ENCODE measurements around the gene DNA2. TPM values are rescaled to one million over a fixed set of nuclear protein-coding genes. Genes with fewer than 3 reads are reported as not detected.

Gene DNA2
- total RNA-seq, 3 donors from 2014 or later = 2.8 to 6.6 (median 3.4) TPM

GRCh38 chr10:68385740-68386139, 86.0 kb downstream of the DNA2 start:
- peaks cover 4% of the 10 kb centered on the region for H3K36me3 ChIP-seq
- no peak for DNase-seq (ENCODE audit: low spot score in 2 of 2)
- H3K27ac ChIP-seq = no peak overlapping the region
- no peak for TF ChIP-seq CTCF (IDR thresholded peaks at IDR 0.05)
- no peak for TF ChIP-seq POLR2AphosphoS5 (IDR thresholded peaks at IDR 0.05)
- TF ChIP-seq POLR2A (IDR thresholded peaks at IDR 0.05) = no peak
- no peaks in the 10 kb centered on the region for H3K4me1 ChIP-seq
- no peaks in the 10 kb centered on the region for H3K27me3 ChIP-seq
- H3K4me3 ChIP-seq = no peak overlapping the region
- intact Hi-C loops (cut with DNase I; ENCODE audit: low total_unique reads) = no loop called here
- H3K9me3 ChIP-seq = no peaks in the 10 kb centered on the region

- Histone ChIP-seq H3K36me3 (peaks cover 13% of the 10 kb centered on the region), H3K27ac (no peak overlapping the region), H3K4me3 (no peak overlapping the region), H3K27me3 (no peaks in the 10 kb centered on the region), H3K9me3 (peaks cover 0 to 26% of the 10 kb centered on the region in 2 donors), H3K4me1 (no peaks in the 10 kb centered on the region)
- intact Hi-C loops (cut with DNase I; ENCODE audit: low total_unique reads) = no loop called here
- DNase-seq (ENCODE audit: low spot score in 2 of 2) = no peak
- no peak for TF ChIP-seq CTCF (IDR thresholded peaks at IDR 0.05)
- no peak for TF ChIP-seq POLR2AphosphoS5 (IDR thresholded peaks at IDR 0.05)
- TF ChIP-seq POLR2A (IDR thresholded peaks at IDR 0.05) = no peak
These were observed 100.2 kb downstream of the DNA2 start for GRCh38 chr10:68371604-68372003.

- TF ChIP-seq POLR2AphosphoS5 (IDR thresholded peaks at IDR 0.05) = no peak
- TF ChIP-seq POLR2A (IDR thresholded peaks at IDR 0.05) = no peak
- no peak for TF ChIP-seq CTCF (IDR thresholded peaks at IDR 0.05)
- H3K9me3 ChIP-seq = peaks cover 0 to 9% of the 10 kb centered on the region in 2 donors
- H3K27ac ChIP-seq = no peak overlapping the region
- H3K36me3 ChIP-seq = no peaks in the 10 kb centered on the region
- no peaks in the 10 kb centered on the region for H3K4me1 ChIP-seq
- DNase-seq (ENCODE audit: low spot score in 2 of 2) = no peak
- H3K4me3 ChIP-seq = no peak overlapping the region
- no peaks in the 10 kb centered on the region for H3K27me3 ChIP-seq
- intact Hi-C loops (cut with DNase I; ENCODE audit: low total_unique reads) = no loop called here
These were observed 104.7 kb downstream of the DNA2 start for GRCh38 chr10:68367121-68367520.

- Histone ChIP-seq H3K27me3 (no peaks in the 10 kb centered on the region), H3K36me3 (no peaks in the 10 kb centered on the region), H3K4me3 (no peak overlapping the region), H3K9me3 (peaks cover 0 to 4% of the 10 kb centered on the region in 2 donors), H3K27ac (no peak overlapping the region), H3K4me1 (no peaks in the 10 kb centered on the region)
- no peak for TF ChIP-seq POLR2AphosphoS5 (IDR thresholded peaks at IDR 0.05)
- TF ChIP-seq POLR2A (IDR thresholded peaks at IDR 0.05) = no peak
- TF ChIP-seq CTCF (IDR thresholded peaks at IDR 0.05) = no peak
- DNase-seq (ENCODE audit: low spot score in 2 of 2) = no peak
- intact Hi-C loops (cut with DNase I; ENCODE audit: low total_unique reads) = no loop called here
These were observed 105.2 kb downstream of the DNA2 start for GRCh38 chr10:68366600-68366999.

- Histone ChIP-seq H3K4me3 (no peak overlapping the region), H3K27ac (no peak overlapping the region), H3K9me3 (no peaks in the 10 kb centered on the region), H3K36me3 (no peaks in the 10 kb centered on the region), H3K4me1 (no peaks in the 10 kb centered on the region), H3K27me3 (no peaks in the 10 kb centered on the region)
- intact Hi-C loops (cut with DNase I; ENCODE audit: low total_unique reads) = no loop called here
- TF ChIP-seq CTCF (IDR thresholded peaks at IDR 0.05) = no peak
- no peak for TF ChIP-seq POLR2A (IDR thresholded peaks at IDR 0.05)
- no peak for TF ChIP-seq POLR2AphosphoS5 (IDR thresholded peaks at IDR 0.05)
- no peak for DNase-seq (ENCODE audit: low spot score in 2 of 2)
These were observed 106.2 kb downstream of the DNA2 start for GRCh38 chr10:68365611-68366010.

Measured in breast epithelium (tissue), 4 donors.